Pancreas (tissue), 10 donors: ENCODE results near the gene C2orf42. TPM values are rescaled to one million over a fixed set of nuclear protein-coding genes. Genes with fewer than 3 reads are reported as not detected.

Experiments used
- ATAC-seq, 4 donors: fragments of 200-7000 bp; cut with Tn5 transposase; one replicate each; pipeline versions ENCODE4 v1.8.0 to v1.9.1; 2020; ENCODE audit warnings: mild to moderate bottlenecking in 4 of 4, moderate library complexity in 4 of 4
- DNase-seq, 6 donors: peaks; one replicate each; pipeline ENCODE4 v3.0.0-alpha.2; 2020
- FAIRE-seq: peaks from 2 replicates; lab custom pipeline; 2012; peaks lifted over from hg19 to GRCh38; lab: Jason Lieb, UNC
- H3K27ac ChIP-seq, 4 donors: fragments of 200-600 bp; sonication (generic); 1 replicate in 3 of 4; 2 replicates in 1 of 4; pipeline versions ENCODE4 v1.5.0 to v1.8.0; 2020
- H3K27me3 ChIP-seq, 4 donors: fragments of 200-600 bp; one replicate each; pipeline ENCODE4 v1.8.0; 2021
- H3K36me3 ChIP-seq, 3 donors: fragments of 200-600 bp; sonication (generic) in 1 of 3; one replicate each; pipeline versions ENCODE4 v1.5.0 to v1.8.0; 2020 to 2021
- H3K4me1 ChIP-seq, 3 donors: fragments of 200-600 bp; one replicate each; pipeline ENCODE4 v1.8.0; 2021
- H3K4me3 ChIP-seq, 4 donors: fragments of 200-600 bp; sonication (generic) in 2 of 4; one replicate each; pipeline versions ENCODE4 v1.5.0 to v1.8.0; 2020 to 2021
- H3K9me3 ChIP-seq, 4 donors: fragments of 200-600 bp; one replicate each; pipeline ENCODE4 v1.8.0; 2021
- WGBS, 2 donors: extraction: QIAGEN DNeasy Blood & Tissue Kit; methylation state at CpG; one replicate each; pipeline ENCODE4 v1.1.7; 2013; 5-methylcytosine and 5-hydroxymethylcytosine counted together
- intact Hi-C, 3 donors: fragments of 100-400 bp; cut with DNase I; formaldehyde crosslinking; loops; one replicate each; pipeline versions ENCODE4 v1.11.1 to v1.14.2; 2022
- polyA plus RNA-seq, 2 donors: library from polyadenylated mRNA; stranded (reverse); fragments of 200-250 nt; gene quantifications; one replicate each; pipeline ENCODE4 v1.2.3, GENCODE V29; 2013
- total RNA-seq, 6 donors: library from RNA; stranded (reverse); fragmentation: NEBNext Ultra II Directional in 4 of 6; extraction: Animal tissue kit (Norgen Biotek cat#: 25700) in 4 of 6; gene quantifications; one replicate each; pipeline versions ENCODE4 v1.2.1 to v1.2.4, GENCODE V29; 2021 to 2023
- TF ChIP-seq, protein P1 (sequence below), 4 donors: fragments of 200-600 bp; sonication (generic) in 3 of 4; IDR thresholded peaks; one replicate each; pipeline versions ENCODE4 v1.5.0 to v1.8.0; 2021; ENCODE audit warnings: antibody characterized with exemption in 4 of 4
- donor health status: healthy with polysubstance abuse.
- donor health status: DM: no; HTN: no; CAD: no; lungs with moderate emphysema.
- donor health status: DM: no; HTN: no; CAD: no.
- donor health status: control.
- donor health status: control.
- donor health status: Bipolar disorder and iron deficiency.
- donor health status: DM: yes; HTN: yes; CAD: no.
- donor health status: DM: no; HTN: no; CAD: no.
- donor health status: DM: no; HTN: no; CAD: no.
- donor health status: DM: yes; HTN: yes; CAD: no.

Gene C2orf42
- total and polyA plus RNA-seq, 8 donors, result 4.5 to 12.5 (median 7.2) TPM

DNA sequence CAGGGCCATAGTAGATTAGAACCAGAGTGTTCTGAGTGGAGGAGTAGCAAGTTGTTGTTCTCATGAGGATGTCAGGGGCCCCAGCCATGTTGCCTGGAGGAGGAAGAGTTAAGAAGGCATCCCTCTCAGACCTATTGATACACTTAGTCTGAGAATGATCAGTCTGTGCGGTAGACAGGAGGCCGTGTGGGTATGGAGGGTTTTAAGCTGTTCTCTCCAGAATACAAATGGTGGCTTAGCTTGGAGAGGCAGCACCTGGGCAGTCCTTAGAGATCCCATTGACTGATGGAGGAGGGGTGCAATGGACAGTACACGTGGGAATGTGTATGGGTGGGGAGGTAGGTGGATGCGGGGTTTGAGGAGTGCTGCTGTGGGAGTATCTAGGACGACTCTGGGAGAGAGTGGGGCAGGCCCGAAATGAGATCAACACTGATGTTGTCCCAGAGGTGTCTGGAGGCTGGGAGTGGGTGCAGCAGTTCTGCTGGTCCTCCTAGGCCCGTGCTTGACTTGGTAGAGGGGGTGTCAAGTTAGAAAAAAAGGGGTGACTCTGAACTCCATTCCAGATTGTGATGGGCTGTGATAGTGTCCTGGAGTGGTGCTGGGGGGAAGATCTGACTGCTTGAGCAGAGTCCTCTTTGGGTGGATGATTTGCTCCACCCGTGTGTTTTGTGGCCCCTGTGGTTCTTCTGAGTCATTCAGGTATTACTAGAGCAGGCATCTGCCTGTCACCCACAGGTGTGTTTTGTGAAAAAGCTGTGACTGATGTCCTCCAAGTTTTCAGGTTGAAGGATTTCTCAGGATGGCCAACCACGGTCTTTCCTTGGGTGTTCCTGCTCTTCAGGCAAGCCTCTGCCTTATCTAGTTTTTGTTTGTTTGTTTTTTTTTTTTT lies 44.7 kb downstream of the C2orf42 start:
- no peak overlapping the region for H3K4me3 ChIP-seq
- no peaks in the 10 kb centered on the region for H3K9me3 ChIP-seq
- no peaks in the 10 kb centered on the region for H3K27me3 ChIP-seq
- no peak overlapping the region for H3K27ac ChIP-seq
- intact Hi-C loops, result loop anchor here in 2 of 3 donors (5.0 to 10.0 kb wide), 2 partner anchors 231 to 234 kb away; partner anchors contain the start of gene MXD1 (in 1 of the 2)
- no peak for DNase-seq
- WGBS, 2 donors, result 64 to 67% methylated on average over 9 of the region's 9 CpGs
- TF ChIP-seq, protein P1, sequence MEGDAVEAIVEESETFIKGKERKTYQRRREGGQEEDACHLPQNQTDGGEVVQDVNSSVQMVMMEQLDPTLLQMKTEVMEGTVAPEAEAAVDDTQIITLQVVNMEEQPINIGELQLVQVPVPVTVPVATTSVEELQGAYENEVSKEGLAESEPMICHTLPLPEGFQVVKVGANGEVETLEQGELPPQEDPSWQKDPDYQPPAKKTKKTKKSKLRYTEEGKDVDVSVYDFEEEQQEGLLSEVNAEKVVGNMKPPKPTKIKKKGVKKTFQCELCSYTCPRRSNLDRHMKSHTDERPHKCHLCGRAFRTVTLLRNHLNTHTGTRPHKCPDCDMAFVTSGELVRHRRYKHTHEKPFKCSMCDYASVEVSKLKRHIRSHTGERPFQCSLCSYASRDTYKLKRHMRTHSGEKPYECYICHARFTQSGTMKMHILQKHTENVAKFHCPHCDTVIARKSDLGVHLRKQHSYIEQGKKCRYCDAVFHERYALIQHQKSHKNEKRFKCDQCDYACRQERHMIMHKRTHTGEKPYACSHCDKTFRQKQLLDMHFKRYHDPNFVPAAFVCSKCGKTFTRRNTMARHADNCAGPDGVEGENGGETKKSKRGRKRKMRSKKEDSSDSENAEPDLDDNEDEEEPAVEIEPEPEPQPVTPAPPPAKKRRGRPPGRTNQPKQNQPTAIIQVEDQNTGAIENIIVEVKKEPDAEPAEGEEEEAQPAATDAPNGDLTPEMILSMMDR (IDR thresholded peaks at IDR 0.05), result no peak
- no peaks in the 10 kb centered on the region for H3K36me3 ChIP-seq
- FAIRE-seq, result no peak
- no peak for ATAC-seq
- peaks cover 6 to 10% (median 7%) of the 10 kb centered on the region in 3 donors for H3K4me1 ChIP-seq

DNA sequence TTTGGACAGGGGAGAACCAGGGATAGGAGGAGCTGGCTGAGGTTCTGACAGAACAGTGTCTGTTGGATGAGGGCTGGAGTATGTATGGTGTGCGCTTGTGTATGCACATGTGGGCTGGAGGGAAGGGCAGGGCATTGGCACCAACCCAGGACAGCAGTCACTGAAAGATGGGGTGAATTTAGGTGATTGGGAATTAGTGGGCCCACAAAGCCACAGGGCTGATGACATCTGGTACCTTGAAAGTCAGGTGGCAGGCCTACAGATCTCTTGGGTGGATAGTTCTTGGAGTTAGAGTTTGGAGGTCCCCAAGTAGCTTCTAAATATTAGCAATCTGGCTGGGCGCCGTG lies 45.7 kb downstream of the C2orf42 start:
- FAIRE-seq (no peak), ATAC-seq (no peak), DNase-seq (no peak)
- Histone ChIP-seq H3K36me3 (no peaks in the 10 kb centered on the region), H3K27ac (no peak overlapping the region), H3K4me1 (peaks cover 15 to 20% (median 17%) of the 10 kb centered on the region in 3 donors), H3K27me3 (no peaks in the 10 kb centered on the region), H3K4me3 (no peak overlapping the region), H3K9me3 (no peaks in the 10 kb centered on the region)
- intact Hi-C loops, result loop anchor here in 2 of 3 donors (5.0 to 10.0 kb wide), 2 partner anchors 230 to 233 kb away; partner anchors contain the start of gene MXD1 (in 1 of the 2)
- 98% methylated on average over 3 of the region's 3 CpGs for WGBS, 2 donors
- TF ChIP-seq, protein P1 (IDR thresholded peaks at IDR 0.05), result no peak

DNA sequence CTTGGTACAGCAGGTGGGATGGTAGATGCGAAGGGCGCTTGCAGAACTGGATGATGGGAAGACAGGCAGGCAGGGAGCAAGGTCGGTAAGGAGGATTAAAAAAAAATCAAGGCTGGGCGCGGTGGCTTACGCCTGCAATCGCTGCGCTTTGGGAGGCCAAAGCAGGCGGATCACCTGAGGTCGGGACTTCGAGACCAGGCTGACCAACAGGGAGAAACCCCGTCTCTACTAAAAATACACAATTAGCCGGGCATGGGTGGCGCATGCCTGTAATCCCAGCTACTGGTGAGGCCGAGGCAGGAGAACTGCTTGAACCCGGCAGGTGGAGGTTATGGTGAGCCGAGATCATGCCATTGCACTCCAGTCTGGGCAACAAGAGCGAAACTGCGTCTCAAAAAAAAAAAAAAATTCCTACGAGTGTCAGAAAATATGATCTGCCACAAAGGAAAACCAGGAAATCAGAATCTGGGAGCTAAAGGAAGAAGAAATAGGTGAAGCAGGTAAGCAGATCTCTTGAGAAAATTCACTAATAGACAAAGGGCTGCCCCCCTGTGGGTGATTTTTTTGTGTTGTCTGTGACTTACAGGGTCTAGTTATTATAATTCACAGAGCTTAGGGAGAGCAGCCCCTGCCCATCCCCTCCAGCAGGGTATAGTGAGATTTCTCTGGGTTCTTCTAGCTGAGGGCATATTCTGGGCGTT lies 46.2 kb downstream of the C2orf42 start:
- H3K27me3 ChIP-seq, result no peaks in the 10 kb centered on the region
- no peak overlapping the region for H3K4me3 ChIP-seq
- no peak for ATAC-seq
- no peaks in the 10 kb centered on the region for H3K36me3 ChIP-seq
- intact Hi-C loops, result loop anchor here in 2 of 3 donors (5.0 to 10.0 kb wide), 3 partner anchors 47 to 232 kb away; partner anchors contain the start of gene MXD1 (in 1 of the 2)
- H3K9me3 ChIP-seq, result no peaks in the 10 kb centered on the region
- WGBS, 2 donors, result 90 to 93% methylated on average over 21 of the region's 21 CpGs
- H3K4me1 ChIP-seq, result peaks cover 18 to 25% (median 20%) of the 10 kb centered on the region in 3 donors
- DNase-seq, result no peak
- no peak overlapping the region for H3K27ac ChIP-seq
- TF ChIP-seq, protein P1 (IDR thresholded peaks at IDR 0.05), result no peak
- FAIRE-seq, result no peak

- no peaks in the 10 kb centered on the region for H3K36me3 ChIP-seq
- TF ChIP-seq, protein P1 (IDR thresholded peaks at IDR 0.05), result no peak
- peak; percentile 5 to 38 (median 18) for ATAC-seq
- peaks cover 18 to 25% (median 20%) of the 10 kb centered on the region in 3 donors for H3K4me1 ChIP-seq
- no peaks in the 10 kb centered on the region for H3K9me3 ChIP-seq
- H3K27ac ChIP-seq, result peak overlapping the region; percentile 52 to 98 (median 80)
- peak overlapping the region in 3 of 4 donors; percentile 19 to 27 (median 23) for H3K4me3 ChIP-seq
- DNase-seq, result peak in 4 of 6 donors; percentile 50 to 75 (median 60)
- FAIRE-seq, result no peak
- no peaks in the 10 kb centered on the region for H3K27me3 ChIP-seq
- 60% methylated on average over 18 of the region's 18 CpGs for WGBS, 2 donors
- intact Hi-C loops, result loop anchor here in 1 of 3 donors (5.0 to 10.0 kb wide), 2 partner anchors 46 to 229 kb away; partner anchors contain the start of gene MXD1
These were observed 47.3 kb downstream of the C2orf42 start for GRCh38 chr2:70143314-70144150.
